PC-3 (cell line): ENCODE data around the gene ANAPC16.

Experiments used
- CTCF ChIP-seq: fragments of 300-600 bp; sonication (generic); conservative IDR thresholded peaks from 2 replicates; pipeline ENCODE4 v1.5.1; 2017; ENCODE audit warnings: antibody characterized with exemption, low read depth, mild to moderate bottlenecking, low read length
- EZH2 ChIP-seq: fragments of 300-600 bp; sonication (generic); IDR thresholded peaks from one replicate; pipeline ENCODE4 v1.6.1; 2017; ENCODE audit warnings: antibody characterized with exemption, mild to moderate bottlenecking, low read length; ENCODE audit not compliant: unreplicated experiment

GRCh38 chr10:72167118-72167517 lies 48.7 kb upstream of the ANAPC16 start:
- TF ChIP-seq CTCF = no peak
- no peak for TF ChIP-seq EZH2
